Mucosa of descending colon (tissue), 3 donors: ENCODE results near the gene NCOR1. TPM values are rescaled to one million over a fixed set of nuclear protein-coding genes. Genes with fewer than 3 reads are reported as not detected.

Source experiments
- ATAC-seq: fragments of 200-7000 bp; cut with Tn5 transposase; one replicate; pipeline ENCODE4 v1.9.1; 2020; ENCODE audit warnings: mild to moderate bottlenecking, moderate library complexity
- DNase-seq, 3 donors: peaks; one replicate each; pipeline ENCODE4 v3.0.0-alpha.2; 2020
- H3K36me3 ChIP-seq: fragments of 200-600 bp; one replicate; pipeline ENCODE4 v1.8.0; 2021; ENCODE audit warnings: low read depth, mild to moderate bottlenecking
- H3K4me1 ChIP-seq: fragments of 200-600 bp; one replicate; pipeline ENCODE4 v1.8.0; 2021; ENCODE audit warnings: low read depth, mild to moderate bottlenecking
- H3K4me3 ChIP-seq: fragments of 200-600 bp; one replicate; pipeline ENCODE4 v1.8.0; 2021; ENCODE audit warnings: mild to moderate bottlenecking
- H3K9me3 ChIP-seq: fragments of 200-600 bp; one replicate; pipeline ENCODE4 v1.8.0; 2021; ENCODE audit warnings: mild to moderate bottlenecking
- CTCF ChIP-seq: fragments of 200-600 bp; IDR thresholded peaks from one replicate; pipeline ENCODE4 v1.8.0; 2022; ENCODE audit warnings: antibody characterized with exemption, mild to moderate bottlenecking
- intact Hi-C, 2 donors: fragments of 100-400 bp; cut with DNase I in 1 of 2; cut with micrococcal nuclease in 1 of 2; formaldehyde crosslinking; loops; one replicate each; pipeline versions ENCODE4 v1.11.0 to v1.11.1; 2022; cut with DNase I, micrococcal nuclease
- total RNA-seq, 3 donors: library from RNA; stranded (reverse); fragmentation: NEBNext Ultra II Directional in 2 of 3; extraction: Animal tissue kit (Norgen Biotek cat#: 25700) in 2 of 3; gene quantifications; one replicate each; pipeline versions ENCODE4 v1.2.1 to v1.2.4, GENCODE V29; 2021 to 2023
- donor health status: DM: no; HTN: no; CAD: no; lungs with moderate emphysema.
- donor health status: DM: no; HTN: no; CAD: no.
- donor health status: DM: no; HTN: yes; CAD: no.

The NCOR1 gene
- total RNA-seq, 3 donors from 2014 or later = 196 to 238 (median 227) TPM

DNA sequence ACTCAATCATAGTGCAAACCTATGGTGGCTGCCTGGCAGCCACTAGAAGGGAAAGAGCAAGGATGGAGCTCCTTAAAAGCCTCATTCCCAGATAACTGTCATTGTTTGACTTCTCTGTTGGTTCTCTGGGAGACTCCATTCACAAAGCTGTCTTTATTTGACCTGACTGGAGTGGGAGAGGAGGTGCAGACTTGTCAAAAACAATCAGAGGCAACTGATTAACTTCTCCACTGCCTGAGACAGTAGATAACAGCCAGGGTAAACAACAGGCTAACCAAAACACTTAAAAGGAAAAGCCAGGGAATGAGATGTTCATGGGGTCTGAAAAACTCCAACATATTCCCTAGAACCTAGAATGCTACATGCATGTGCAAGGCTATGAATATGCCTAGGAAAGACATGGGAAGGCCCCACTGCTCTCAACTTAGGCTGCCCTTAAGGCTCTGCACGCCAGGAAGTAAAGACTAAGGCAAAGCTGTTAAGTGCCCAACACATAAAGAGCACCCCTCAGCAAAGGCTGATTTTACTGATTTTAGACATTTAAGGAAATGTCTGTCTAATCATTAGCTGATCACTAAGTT, 133.7 kb downstream of the NCOR1 start:
- intact Hi-C loops = no loop called here
- DNase-seq (no peak), ATAC-seq (no peak)
- Histone ChIP-seq H3K4me1 (no peaks in the 10 kb centered on the region), H3K36me3 (peaks cover 12% of the 10 kb centered on the region), H3K9me3 (no peaks in the 10 kb centered on the region), H3K4me3 (no peak overlapping the region)
- no peak for TF ChIP-seq CTCF

GRCh38 chr17:16080366-16080765, 135.0 kb downstream of the NCOR1 start:
- H3K36me3 ChIP-seq = peaks cover 7% of the 10 kb centered on the region
- ATAC-seq = no peak
- TF ChIP-seq CTCF = no peak
- H3K4me3 ChIP-seq = no peak overlapping the region
- H3K4me1 ChIP-seq = no peaks in the 10 kb centered on the region
- intact Hi-C loops = no loop called here
- H3K9me3 ChIP-seq = no peaks in the 10 kb centered on the region
- no peak for DNase-seq

- no peak for TF ChIP-seq CTCF
- intact Hi-C loops = no loop called here
- no peak for DNase-seq
- ATAC-seq = no peak
- Histone ChIP-seq H3K4me1 (no peaks in the 10 kb centered on the region), H3K36me3 (peaks cover 7% of the 10 kb centered on the region), H3K9me3 (no peaks in the 10 kb centered on the region), H3K4me3 (no peak overlapping the region)
Observed at GRCh38 chr17:16075949-16076348, 139.4 kb downstream of the NCOR1 start.

DNA sequence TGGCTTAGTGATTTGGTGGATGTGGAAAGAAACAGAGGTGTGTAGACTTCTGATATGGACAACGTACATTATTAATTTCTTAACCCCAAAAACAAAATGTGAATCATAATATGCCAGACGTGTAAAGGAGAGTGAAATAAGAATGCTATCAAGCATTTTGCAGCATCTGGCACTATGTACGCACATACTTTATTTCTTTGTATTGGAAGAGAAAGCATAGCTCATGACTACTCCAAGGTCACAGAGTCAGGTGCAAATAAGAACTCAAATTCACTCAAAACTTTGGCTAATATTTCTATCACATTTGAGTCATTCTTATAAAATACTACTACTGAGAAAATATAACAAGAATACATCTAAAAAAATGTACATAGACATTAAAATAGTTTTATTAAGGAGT, 140.9 kb downstream of the NCOR1 start:
- intact Hi-C loops = no loop called here
- no peak for ATAC-seq
- H3K36me3 ChIP-seq = peaks cover 7% of the 10 kb centered on the region
- no peak overlapping the region for H3K4me3 ChIP-seq
- DNase-seq = no peak
- no peaks in the 10 kb centered on the region for H3K9me3 ChIP-seq
- TF ChIP-seq CTCF = no peak
- H3K4me1 ChIP-seq = no peaks in the 10 kb centered on the region

- no peak for TF ChIP-seq CTCF
- DNase-seq = no peak
- H3K4me1 ChIP-seq = no peaks in the 10 kb centered on the region
- H3K9me3 ChIP-seq = no peaks in the 10 kb centered on the region
- ATAC-seq = no peak
- H3K4me3 ChIP-seq = no peak overlapping the region
- intact Hi-C loops = no loop called here
- H3K36me3 ChIP-seq = peaks cover under 1% of the 10 kb centered on the region
Observed at GRCh38 chr17:16073845-16074244, 141.5 kb downstream of the NCOR1 start.

DNA sequence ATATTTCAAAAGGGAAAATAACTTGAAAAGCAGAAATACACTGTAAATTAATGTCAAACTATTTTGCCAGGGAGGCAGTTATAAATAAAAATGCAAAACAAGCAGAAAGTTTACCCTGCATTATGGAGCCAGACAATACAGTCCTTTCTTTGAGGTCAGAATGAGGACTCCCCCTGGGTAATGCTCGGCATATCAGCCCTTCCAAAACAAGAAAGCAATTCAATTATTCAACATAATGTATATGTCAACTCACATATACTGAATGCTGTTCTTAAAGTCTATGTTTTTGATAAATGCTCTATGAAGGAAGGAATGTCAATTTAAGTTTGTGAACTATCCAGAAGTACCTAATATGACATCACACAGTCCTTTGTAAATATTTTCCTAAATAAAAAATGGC, 143.3 kb downstream of the NCOR1 start:
- TF ChIP-seq CTCF = no peak
- Histone ChIP-seq H3K9me3 (no peaks in the 10 kb centered on the region), H3K4me3 (no peak overlapping the region), H3K36me3 (no peaks in the 10 kb centered on the region), H3K4me1 (no peaks in the 10 kb centered on the region)
- ATAC-seq (no peak), DNase-seq (no peak)
- intact Hi-C loops = no loop called here
